ENCODE data around the gene FGF2.
A peak's percentile ranks its signal among the peaks of the same experiment; 100 is the strongest.
"Not testable (repeated sequence)": the region's sequence is repeated elsewhere in the genome, so short reads cannot be mapped to it uniquely, and the experiment has no call there.

FGF2 gene

GRCh38 chr4:122814426-122814825, 12.2 kb upstream of the FGF2 start:
- DNase-seq, result no peak

GRCh38 chr4:122815248-122815647, 11.4 kb upstream of the FGF2 start:
- DNase-seq, result no peak

- DNase-seq, result no peak
Observed at GRCh38 chr4:122816476-122816875, 10.2 kb upstream of the FGF2 start.

GRCh38 chr4:122819708-122820449, 6.8 kb upstream of the FGF2 start:
- no peak for DNase-seq

- no peak for DNase-seq
Observed at GRCh38 chr4:122821092-122821491, 5.5 kb upstream of the FGF2 start.

GRCh38 chr4:122822466-122822865, 4.2 kb upstream of the FGF2 start:
- DNase-seq, result no peak

GRCh38 chr4:122823476-122823875, 3.2 kb upstream of the FGF2 start:
- no peak for DNase-seq

- DNase-seq, result no peak
Observed at GRCh38 chr4:122824616-122825015, 2.0 kb upstream of the FGF2 start.

- DNase-seq, result no peak
Observed at GRCh38 chr4:122826079-122826527, 528 bp upstream of the FGF2 start.

- peak; percentile 83 for DNase-seq
Observed at GRCh38 chr4:122827258-122827878, 737 bp downstream of the FGF2 start.

GRCh38 chr4:122827879-122828601, 1.4 kb downstream of the FGF2 start:
- DNase-seq, result peak; percentile 47

GRCh38 chr4:122830426-122831095, 3.9 kb downstream of the FGF2 start:
- DNase-seq, result peak; percentile 56

- DNase-seq, result no peak
Observed at GRCh38 chr4:122831515-122832196, 5.0 kb downstream of the FGF2 start.

GRCh38 chr4:122832732-122833131, 6.1 kb downstream of the FGF2 start:
- no peak for DNase-seq

GRCh38 chr4:122833999-122834398, 7.4 kb downstream of the FGF2 start:
- DNase-seq, result no peak

GRCh38 chr4:122836941-122837340, 10.3 kb downstream of the FGF2 start:
- no peak for DNase-seq

GRCh38 chr4:122838034-122838433, 11.4 kb downstream of the FGF2 start:
- no peak for DNase-seq

- no peak for DNase-seq
Observed at GRCh38 chr4:122842392-122842791, 15.8 kb downstream of the FGF2 start.

GRCh38 chr4:122842984-122843531, 16.4 kb downstream of the FGF2 start:
- no peak for DNase-seq

- not testable (repeated sequence) for DNase-seq
Observed at GRCh38 chr4:122844391-122844790, 17.8 kb downstream of the FGF2 start.

GRCh38 chr4:122845066-122845465, 18.4 kb downstream of the FGF2 start:
- no peak for DNase-seq

- DNase-seq, result no peak
Observed at GRCh38 chr4:122845760-122846159, 19.1 kb downstream of the FGF2 start.
